Stimulated activated CD4-positive, alpha-beta T cell treated with anti-CD3 and anti-CD28 coated beads, Interleukin-2, amount 100 ng/mL, for 48 hours (primary cell): ENCODE measurements around the gene ASMTL.
"Not testable (repeated sequence)": the region's sequence is repeated elsewhere in the genome, so short reads cannot be mapped to it uniquely, and the experiment has no call there.

Experiments used
- DNase-seq, 2 donors: peaks; one replicate each; pipeline ENCODE4 v3.0.0-alpha.2; 2020

ASMTL gene

GRCh38 chrX:1452516-1453394 lies at the start of gene ASMTL:
ASMTL (minus strand) TSS chrX:1452909; CDS start chrX:1452840, 69 bp downstream.
- DNase-seq: peak; percentile 100

- DNase-seq: no peak
These were observed 49.5 kb upstream of the ASMTL start for GRCh38 chrX:1502241-1502640.

GRCh38 chrX:1500701-1501624 lies 48.3 kb upstream of the ASMTL start:
- DNase-seq: no peak

GRCh38 chrX:1496076-1496475 lies 43.4 kb upstream of the ASMTL start:
- no peak for DNase-seq

DNA sequence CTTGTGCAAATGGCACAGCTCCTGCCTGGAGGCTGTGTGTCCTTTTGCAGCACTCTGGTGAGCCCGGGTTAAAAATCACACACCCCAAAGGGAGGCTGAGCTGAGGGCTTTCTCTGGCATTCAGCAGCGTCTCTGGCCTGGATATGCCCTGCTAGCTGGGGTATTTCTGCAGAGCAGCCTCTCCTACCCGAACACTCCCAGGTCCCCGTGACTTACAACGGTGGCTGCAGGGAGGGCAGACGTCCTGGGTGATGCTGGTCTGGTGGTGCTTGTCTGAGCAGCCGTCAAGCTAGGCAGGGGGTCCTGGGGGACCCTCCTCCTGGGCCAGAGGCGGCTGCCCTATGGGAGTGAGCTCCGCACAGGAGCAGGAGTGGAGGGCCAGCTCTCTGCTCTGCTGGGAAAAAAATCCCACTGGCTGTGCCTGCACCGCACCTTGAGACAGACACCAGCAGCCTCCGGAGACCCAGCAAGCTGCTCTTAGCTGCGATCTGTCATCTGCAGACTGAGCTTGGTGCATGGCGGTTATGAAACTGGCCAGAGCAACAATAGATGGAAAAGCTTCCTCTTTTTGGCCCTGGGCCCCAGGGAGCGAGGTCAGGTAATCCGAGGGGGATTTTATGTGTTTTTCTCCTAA lies 41.3 kb upstream of the ASMTL start:
- DNase-seq: no peak

GRCh38 chrX:1493412-1493811 lies 40.7 kb upstream of the ASMTL start:
- DNase-seq: no peak

- no peak for DNase-seq
These were observed 39.8 kb upstream of the ASMTL start for GRCh38 chrX:1492421-1493012.

DNA sequence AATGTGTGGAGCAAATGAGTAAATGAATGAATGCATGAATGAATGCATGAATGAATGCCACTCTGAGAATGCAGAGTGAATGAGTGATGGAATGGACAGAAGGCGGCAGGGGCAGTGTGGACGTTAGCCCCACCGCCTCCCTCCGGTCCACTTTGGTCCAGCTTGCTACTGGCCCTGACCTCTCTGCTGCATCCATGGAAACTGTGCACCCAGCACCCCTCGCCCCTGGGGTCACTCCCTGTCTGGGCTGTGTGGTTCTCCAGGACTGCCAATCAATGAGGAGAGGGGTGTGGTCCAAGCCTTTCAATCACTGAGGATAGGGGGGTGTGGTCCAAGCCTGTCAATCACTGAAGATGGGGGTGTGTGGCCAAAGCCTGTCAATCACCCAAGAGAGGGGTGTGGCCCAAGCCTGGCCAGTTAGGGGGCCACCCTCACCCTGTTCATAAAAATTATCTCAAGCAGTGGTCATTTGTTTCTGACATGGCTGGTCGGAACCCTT lies 39.2 kb upstream of the ASMTL start:
- DNase-seq: peak; percentile 49 to 50

DNA sequence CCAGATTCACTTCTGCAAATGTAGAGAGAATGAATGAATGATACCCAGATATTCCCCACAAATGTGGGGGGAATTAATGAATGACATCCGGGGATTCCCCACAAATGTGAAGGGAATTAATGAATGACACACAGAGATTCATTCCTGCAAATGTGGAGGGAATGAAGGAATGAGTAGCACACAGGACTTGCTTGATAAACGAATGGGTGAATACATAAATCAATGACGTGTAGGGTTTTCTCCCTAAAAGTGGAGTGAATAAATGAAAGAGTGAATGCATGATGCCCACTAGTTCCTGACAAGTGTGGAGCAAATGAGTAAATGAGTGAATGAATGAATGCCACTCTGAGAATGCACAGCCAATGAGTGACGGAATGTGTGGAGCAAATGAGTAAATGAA lies 38.5 kb upstream of the ASMTL start:
- DNase-seq: not testable (repeated sequence)

GRCh38 chrX:1490723-1491122 lies 38.0 kb upstream of the ASMTL start:
- not testable (repeated sequence) for DNase-seq

- not testable (repeated sequence) for DNase-seq
These were observed 36.6 kb upstream of the ASMTL start for GRCh38 chrX:1489354-1489753.

GRCh38 chrX:1488745-1489144 lies 36.0 kb upstream of the ASMTL start:
- DNase-seq: no peak

- no peak for DNase-seq
These were observed 35.4 kb upstream of the ASMTL start for GRCh38 chrX:1488141-1488540.

- DNase-seq: no peak
These were observed 34.7 kb upstream of the ASMTL start for GRCh38 chrX:1487401-1487800.

- DNase-seq: no peak
These were observed 34.1 kb upstream of the ASMTL start for GRCh38 chrX:1486749-1487361.

DNA sequence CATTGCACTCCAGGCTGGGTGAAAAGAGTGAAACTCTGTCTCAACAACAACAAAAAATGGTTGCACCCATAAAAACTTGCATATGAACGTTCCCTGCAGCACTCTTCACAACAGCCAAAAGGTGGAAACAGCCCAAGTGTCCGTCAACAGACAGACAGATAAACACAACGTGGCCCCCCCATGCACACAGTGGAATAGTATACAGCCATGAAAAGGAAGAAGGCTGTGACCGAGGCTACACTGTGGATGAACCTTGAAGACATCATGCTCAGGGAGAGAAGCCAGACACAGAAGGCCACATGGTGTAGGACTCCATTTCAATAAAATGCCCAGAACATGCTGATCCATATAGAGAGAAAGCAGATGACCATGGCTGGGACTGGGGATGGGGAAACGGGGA lies 33.5 kb upstream of the ASMTL start:
- no peak for DNase-seq

DNA sequence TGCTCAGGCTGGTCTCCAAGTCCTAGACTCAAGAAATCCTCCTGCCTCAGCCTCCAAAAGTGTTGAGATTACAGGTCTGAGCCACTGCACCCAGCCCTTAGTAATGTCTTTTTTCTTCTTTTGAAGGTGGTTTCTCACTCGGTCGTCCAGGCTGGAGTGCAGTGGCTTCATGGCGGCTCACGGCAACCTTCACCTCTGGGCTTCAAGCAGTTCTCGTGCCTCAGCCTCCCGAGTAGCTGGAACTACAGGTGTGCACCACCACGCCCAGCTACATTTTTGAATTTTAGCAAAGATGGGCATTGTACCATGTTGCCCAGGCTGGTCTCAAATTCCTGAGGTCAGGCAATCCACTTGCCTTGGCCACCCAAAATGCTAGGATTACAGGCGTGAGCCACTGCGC lies 32.3 kb upstream of the ASMTL start:
- no peak for DNase-seq

DNA sequence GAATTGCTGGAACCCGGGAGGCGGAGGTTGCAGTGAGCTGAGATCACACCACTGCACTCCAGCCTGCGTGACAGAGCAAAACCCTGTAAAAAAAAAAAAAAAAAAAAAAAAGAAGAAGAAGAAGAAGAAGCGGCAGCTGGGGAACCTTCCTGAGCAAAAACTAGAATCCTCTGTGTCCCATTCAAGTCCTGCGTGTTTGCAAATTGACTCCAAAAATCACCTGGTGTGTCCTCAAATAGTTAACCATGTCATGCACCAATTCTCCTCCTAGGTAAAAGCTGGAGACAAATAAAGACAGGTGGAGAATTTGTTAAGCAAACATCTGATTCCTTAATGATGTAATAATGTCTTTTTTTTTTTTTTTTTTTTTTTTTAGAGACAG lies 31.9 kb upstream of the ASMTL start:
- DNase-seq: no peak

DNA sequence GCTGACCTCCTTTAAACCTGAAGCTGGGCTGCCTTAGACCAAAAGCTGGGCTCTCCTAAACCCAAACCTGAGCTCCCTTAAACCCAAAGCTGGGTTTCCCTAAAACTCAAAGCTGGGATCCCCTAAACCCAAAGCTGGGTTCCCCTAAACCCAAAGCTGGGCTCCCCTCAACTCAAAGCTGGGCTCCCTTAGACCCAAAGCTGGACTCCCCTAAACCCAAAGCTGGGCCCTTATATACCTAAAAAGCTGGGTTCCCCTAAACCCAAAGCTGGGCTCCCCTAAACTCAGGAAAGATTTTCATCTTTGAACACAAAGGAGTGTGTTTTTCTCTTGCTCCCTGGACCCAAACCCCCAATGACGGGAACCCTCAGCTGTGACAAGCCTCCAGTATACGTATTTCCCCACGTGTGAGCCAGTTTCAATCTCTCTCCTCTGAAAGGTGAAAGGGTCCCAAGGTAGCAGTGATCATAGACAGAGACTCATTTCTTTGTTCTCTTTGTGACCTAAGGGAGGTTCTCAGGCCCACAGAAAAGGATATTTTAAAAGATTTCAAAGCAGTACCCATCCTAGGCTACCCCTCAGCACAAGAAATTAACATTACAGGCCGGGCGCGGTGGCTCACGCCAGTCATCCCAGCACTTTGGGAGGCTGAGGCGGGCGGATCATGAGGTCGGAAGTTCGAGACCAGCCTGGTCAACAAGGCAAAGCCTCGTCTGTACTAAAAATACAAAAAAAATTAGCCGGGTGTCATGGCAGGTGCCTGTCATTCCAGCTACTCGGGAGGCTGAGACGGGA lies 31.3 kb upstream of the ASMTL start:
- no peak for DNase-seq

DNA sequence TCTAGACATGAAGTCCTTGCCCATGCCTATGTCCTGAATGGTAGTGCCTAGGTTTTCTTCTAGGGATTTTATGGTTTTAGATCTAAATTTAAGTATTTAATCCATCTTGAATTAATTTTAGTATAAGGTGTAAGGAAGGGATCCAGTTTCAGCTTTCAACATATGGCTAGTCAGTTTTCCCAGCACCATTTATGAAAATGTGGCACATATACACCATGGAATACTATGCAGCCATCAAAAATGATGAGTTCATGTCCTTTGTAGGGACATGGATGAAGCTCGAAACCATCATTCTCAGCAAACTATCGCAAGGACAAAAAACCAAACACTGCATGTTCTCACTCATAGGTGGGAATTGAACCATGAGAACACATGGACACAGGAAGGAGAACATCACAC lies 29.8 kb upstream of the ASMTL start:
- DNase-seq: not testable (repeated sequence)
